Iris pigment epithelial cell (primary cell): ENCODE measurements around the gene SSPN.

Source experiments
- DNase-seq: peaks from one replicate; pipeline ENCODE4 v3.0.0-alpha.2; 2011; ENCODE audit warnings: low read depth

Gene SSPN

GRCh38 chr12:26187014-26187798 is 8.2 kb upstream of the SSPN start:
- DNase-seq, result no peak

GRCh38 chr12:26188127-26188526 is 7.2 kb upstream of the SSPN start:
- DNase-seq, result peak; percentile 87

- peak; percentile 71 for DNase-seq
These were observed 6.7 kb upstream of the SSPN start for GRCh38 chr12:26188641-26189040.

- DNase-seq, result no peak
These were observed 3.2 kb upstream of the SSPN start for GRCh38 chr12:26192142-26192541.

GRCh38 chr12:26193539-26193938 is 1.8 kb upstream of the SSPN start:
- DNase-seq, result no peak

GRCh38 chr12:26195641-26196420 is 458 bp downstream of the SSPN start:
- peak; percentile 63 for DNase-seq

- DNase-seq, result peak; percentile 42
These were observed 996 bp downstream of the SSPN start for GRCh38 chr12:26196421-26196716.

GRCh38 chr12:26197832-26198231 is 2.5 kb downstream of the SSPN start:
- DNase-seq, result no peak

- peak; percentile 57 for DNase-seq
These were observed 3.4 kb downstream of the SSPN start for GRCh38 chr12:26198742-26199141.

GRCh38 chr12:26203167-26203780 is 7.9 kb downstream of the SSPN start:
- DNase-seq, result no peak

- no peak for DNase-seq
These were observed 9.4 kb downstream of the SSPN start for GRCh38 chr12:26204612-26205289.

- no peak for DNase-seq
These were observed 9.9 kb downstream of the SSPN start for GRCh38 chr12:26205298-26205697.

- DNase-seq, result no peak
These were observed 10.6 kb downstream of the SSPN start for GRCh38 chr12:26205941-26206340.

GRCh38 chr12:26211331-26211730 is 16.0 kb downstream of the SSPN start:
- DNase-seq, result no peak

- DNase-seq, result no peak
These were observed 17.0 kb downstream of the SSPN start for GRCh38 chr12:26212396-26212795.

GRCh38 chr12:26212988-26213387 is 17.6 kb downstream of the SSPN start:
- no peak for DNase-seq

GRCh38 chr12:26214121-26214520 is 18.7 kb downstream of the SSPN start:
- DNase-seq, result no peak

- no peak for DNase-seq
These were observed 24.4 kb downstream of the SSPN start for GRCh38 chr12:26219736-26220135.

GRCh38 chr12:26224657-26225056 is 29.3 kb downstream of the SSPN start:
- no peak for DNase-seq

- no peak for DNase-seq
These were observed 30.7 kb downstream of the SSPN start for GRCh38 chr12:26226122-26226521.

GRCh38 chr12:26226629-26227360 is 31.4 kb downstream of the SSPN start:
- peak; percentile 31 for DNase-seq

- no peak for DNase-seq
These were observed 32.0 kb downstream of the SSPN start for GRCh38 chr12:26227361-26227745.
